Esophagus squamous epithelium (tissue), 4 donors: ENCODE data around the gene IL17RA.

Experiments
- POLR2A ChIP-seq, 4 donors: fragments of 450-650 bp; IDR thresholded peaks; one replicate each; pipeline ENCODE4 v1.6.1; 2017; ENCODE audit warnings: antibody characterized with exemption in 4 of 4, mild to moderate bottlenecking in 4 of 4, moderate library complexity in 3 of 4
- TF ChIP-seq, protein P1 (sequence below), 6 experiments: fragments of 450-650 bp in 4 of 6; fragments of 200-600 bp in 2 of 6; sonication (generic) in 2 of 6; IDR thresholded peaks; one replicate each; pipeline ENCODE4 v1.5.1; 2016 to 2019; ENCODE audit warnings: antibody characterized with exemption in 6 of 6, mild to moderate bottlenecking in 4 of 6, moderate library complexity in 4 of 6

DNA sequence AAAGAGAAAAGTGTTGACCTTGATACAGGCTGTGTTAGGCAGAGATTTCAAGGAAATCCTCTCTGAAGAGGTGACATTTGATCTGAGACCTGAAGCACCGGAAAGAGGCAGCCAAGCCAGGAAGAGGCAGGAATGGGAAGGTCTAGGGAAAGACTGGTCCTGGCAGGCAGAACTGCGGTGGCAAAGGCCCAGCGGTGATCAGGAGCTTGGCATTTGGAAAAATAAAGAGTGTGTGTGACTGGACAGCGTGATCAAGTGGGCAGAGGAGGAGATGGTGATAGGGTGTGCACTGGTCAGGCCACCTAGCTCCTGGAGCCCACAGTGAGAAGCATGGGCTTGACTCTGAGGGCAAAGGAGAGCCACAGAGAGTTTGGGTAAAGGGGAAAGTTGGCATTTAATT, 49.6 kb upstream of the IL17RA start:
- TF ChIP-seq, protein P1, sequence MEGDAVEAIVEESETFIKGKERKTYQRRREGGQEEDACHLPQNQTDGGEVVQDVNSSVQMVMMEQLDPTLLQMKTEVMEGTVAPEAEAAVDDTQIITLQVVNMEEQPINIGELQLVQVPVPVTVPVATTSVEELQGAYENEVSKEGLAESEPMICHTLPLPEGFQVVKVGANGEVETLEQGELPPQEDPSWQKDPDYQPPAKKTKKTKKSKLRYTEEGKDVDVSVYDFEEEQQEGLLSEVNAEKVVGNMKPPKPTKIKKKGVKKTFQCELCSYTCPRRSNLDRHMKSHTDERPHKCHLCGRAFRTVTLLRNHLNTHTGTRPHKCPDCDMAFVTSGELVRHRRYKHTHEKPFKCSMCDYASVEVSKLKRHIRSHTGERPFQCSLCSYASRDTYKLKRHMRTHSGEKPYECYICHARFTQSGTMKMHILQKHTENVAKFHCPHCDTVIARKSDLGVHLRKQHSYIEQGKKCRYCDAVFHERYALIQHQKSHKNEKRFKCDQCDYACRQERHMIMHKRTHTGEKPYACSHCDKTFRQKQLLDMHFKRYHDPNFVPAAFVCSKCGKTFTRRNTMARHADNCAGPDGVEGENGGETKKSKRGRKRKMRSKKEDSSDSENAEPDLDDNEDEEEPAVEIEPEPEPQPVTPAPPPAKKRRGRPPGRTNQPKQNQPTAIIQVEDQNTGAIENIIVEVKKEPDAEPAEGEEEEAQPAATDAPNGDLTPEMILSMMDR (IDR thresholded peaks at IDR 0.05): no peak
- no peak for TF ChIP-seq POLR2A (IDR thresholded peaks at IDR 0.05)
